ENCODE measurements around the gene NAA35. TPM values are rescaled to one million over a fixed set of nuclear protein-coding genes. Genes with fewer than 3 reads are reported as not detected.

The NAA35 gene
- polyA plus RNA-seq, 6 donors from 2014 or later = 7.4 to 12.6 (median 9.7) TPM

GRCh38 chr9:86009133-86009532 lies 68.2 kb downstream of the NAA35 start:
- no peaks in the 10 kb centered on the region for H3K4me1 Mint-ChIP-seq
- peaks cover 36 to 47% of the 10 kb centered on the region in 2 donors for H3K36me3 Mint-ChIP-seq
- H3K9me3 Mint-ChIP-seq = peaks cover 0 to 14% (median 6%) of the 10 kb centered on the region in 7 donors
- H3K27me3 Mint-ChIP-seq = no peaks in the 10 kb centered on the region
- H3K4me3 Mint-ChIP-seq = no peak overlapping the region
- no peak for ATAC-seq (ENCODE audit: low read depth in 2 of 2)
- H3K27ac Mint-ChIP-seq = peak overlapping the region in 2 of 6 donors; percentile 15 to 26
- DNase-seq = no peak

- no peak for DNase-seq
- Mint-ChIP-seq H3K9me3 (no peaks in the 10 kb centered on the region), H3K27me3 (no peaks in the 10 kb centered on the region), H3K27ac (peak overlapping the region in 1 of 6 donors; percentile 70), H3K4me3 (no peak overlapping the region), H3K36me3 (peaks cover 47 to 63% of the 10 kb centered on the region in 2 donors), H3K4me1 (peaks cover 0 to 5% (median 0%) of the 10 kb centered on the region in 3 donors)
- no peak for ATAC-seq (ENCODE audit: low read depth in 2 of 2)
These were observed 79.8 kb downstream of the NAA35 start for GRCh38 chr9:86020731-86021130.

GRCh38 chr9:86021166-86021565 lies 80.2 kb downstream of the NAA35 start:
- Mint-ChIP-seq H3K9me3 (no peaks in the 10 kb centered on the region), H3K27ac (no peak overlapping the region), H3K4me1 (peaks cover 0 to 5% (median 0%) of the 10 kb centered on the region in 3 donors), H3K36me3 (peaks cover 47 to 65% of the 10 kb centered on the region in 2 donors), H3K4me3 (no peak overlapping the region), H3K27me3 (no peaks in the 10 kb centered on the region)
- ATAC-seq (ENCODE audit: low read depth in 2 of 2) = no peak
- DNase-seq = no peak

GRCh38 chr9:86022687-86023266 lies 81.8 kb downstream of the NAA35 start:
- ATAC-seq (ENCODE audit: low read depth in 2 of 2) (no peak), DNase-seq (no peak)
- Mint-ChIP-seq H3K9me3 (no peaks in the 10 kb centered on the region), H3K4me3 (no peak overlapping the region), H3K27me3 (no peaks in the 10 kb centered on the region), H3K27ac (peak overlapping the region in 2 of 6 donors; percentile 11 to 47), H3K4me1 (peaks cover 0 to 5% (median 0%) of the 10 kb centered on the region in 3 donors), H3K36me3 (peaks cover 47 to 67% of the 10 kb centered on the region in 2 donors)

GRCh38 chr9:86027767-86028166 lies 86.8 kb downstream of the NAA35 start:
- peaks cover 0 to 5% (median 0%) of the 10 kb centered on the region in 3 donors for H3K4me1 Mint-ChIP-seq
- ATAC-seq (ENCODE audit: low read depth in 2 of 2) (no peak), DNase-seq (no peak)
- peaks cover 22 to 55% of the 10 kb centered on the region in 2 donors for H3K36me3 Mint-ChIP-seq
- H3K27me3 Mint-ChIP-seq = no peaks in the 10 kb centered on the region
- peaks cover 0 to 5% (median 2%) of the 10 kb centered on the region in 7 donors for H3K9me3 Mint-ChIP-seq
- no peak overlapping the region for H3K4me3 Mint-ChIP-seq
- peak overlapping the region in 2 of 6 donors; percentile 45 to 57 for H3K27ac Mint-ChIP-seq

- Mint-ChIP-seq H3K27ac (peak overlapping the region in 1 of 6 donors; percentile 21), H3K4me1 (no peaks in the 10 kb centered on the region), H3K27me3 (no peaks in the 10 kb centered on the region), H3K9me3 (peaks cover 0 to 4% (median 0%) of the 10 kb centered on the region in 7 donors), H3K36me3 (peaks cover 0 to 5% of the 10 kb centered on the region in 2 donors), H3K4me3 (no peak overlapping the region)
- ATAC-seq (ENCODE audit: low read depth in 2 of 2) (no peak), DNase-seq (no peak)
These were observed 94.2 kb downstream of the NAA35 start for GRCh38 chr9:86034863-86035734.

GRCh38 chr9:86035827-86036440 lies 95.0 kb downstream of the NAA35 start:
- Mint-ChIP-seq H3K27ac (no peak overlapping the region), H3K4me3 (no peak overlapping the region), H3K4me1 (no peaks in the 10 kb centered on the region), H3K9me3 (peaks cover 0 to 4% (median 0%) of the 10 kb centered on the region in 7 donors), H3K27me3 (no peaks in the 10 kb centered on the region), H3K36me3 (peaks cover 0 to 5% of the 10 kb centered on the region in 2 donors)
- no peak for ATAC-seq (ENCODE audit: low read depth in 2 of 2)
- no peak for DNase-seq

GRCh38 chr9:86036555-86036954 lies 95.6 kb downstream of the NAA35 start:
- no peak overlapping the region for H3K27ac Mint-ChIP-seq
- H3K4me1 Mint-ChIP-seq = no peaks in the 10 kb centered on the region
- H3K36me3 Mint-ChIP-seq = peaks cover 0 to 5% of the 10 kb centered on the region in 2 donors
- ATAC-seq (ENCODE audit: low read depth in 2 of 2) (no peak), DNase-seq (no peak)
- H3K9me3 Mint-ChIP-seq = peaks cover 0 to 4% (median 0%) of the 10 kb centered on the region in 7 donors
- H3K4me3 Mint-ChIP-seq = no peak overlapping the region
- no peaks in the 10 kb centered on the region for H3K27me3 Mint-ChIP-seq

GRCh38 chr9:86039991-86040860 lies 99.3 kb downstream of the NAA35 start:
- ATAC-seq (ENCODE audit: low read depth in 2 of 2) = no peak
- no peaks in the 10 kb centered on the region for H3K36me3 Mint-ChIP-seq
- H3K9me3 Mint-ChIP-seq = peaks cover 0 to 4% (median 0%) of the 10 kb centered on the region in 7 donors
- no peak overlapping the region for H3K4me3 Mint-ChIP-seq
- H3K27ac Mint-ChIP-seq = no peak overlapping the region
- no peak for DNase-seq
- no peaks in the 10 kb centered on the region for H3K4me1 Mint-ChIP-seq
- no peaks in the 10 kb centered on the region for H3K27me3 Mint-ChIP-seq

- H3K36me3 Mint-ChIP-seq = no peaks in the 10 kb centered on the region
- DNase-seq (no peak), ATAC-seq (ENCODE audit: low read depth in 2 of 2) (no peak)
- H3K9me3 Mint-ChIP-seq = peaks cover 0 to 4% (median 0%) of the 10 kb centered on the region in 7 donors
- no peaks in the 10 kb centered on the region for H3K4me1 Mint-ChIP-seq
- H3K27me3 Mint-ChIP-seq = no peaks in the 10 kb centered on the region
- H3K27ac Mint-ChIP-seq = no peak overlapping the region
- no peak overlapping the region for H3K4me3 Mint-ChIP-seq
These were observed 99.9 kb downstream of the NAA35 start for GRCh38 chr9:86040861-86041155.

- H3K4me1 Mint-ChIP-seq = no peaks in the 10 kb centered on the region
- H3K27ac Mint-ChIP-seq = no peak overlapping the region
- peaks cover 0 to 4% (median 0%) of the 10 kb centered on the region in 7 donors for H3K9me3 Mint-ChIP-seq
- ATAC-seq (ENCODE audit: low read depth in 2 of 2) (no peak), DNase-seq (no peak)
- no peaks in the 10 kb centered on the region for H3K27me3 Mint-ChIP-seq
- H3K36me3 Mint-ChIP-seq = no peaks in the 10 kb centered on the region
- H3K4me3 Mint-ChIP-seq = no peak overlapping the region
These were observed 100.4 kb downstream of the NAA35 start for GRCh38 chr9:86041311-86041741.

GRCh38 chr9:86042199-86042978 lies 101.4 kb downstream of the NAA35 start:
- Mint-ChIP-seq H3K27ac (no peak overlapping the region), H3K27me3 (no peaks in the 10 kb centered on the region), H3K9me3 (peaks cover 0 to 4% (median 0%) of the 10 kb centered on the region in 7 donors), H3K4me3 (no peak overlapping the region), H3K4me1 (no peaks in the 10 kb centered on the region), H3K36me3 (no peaks in the 10 kb centered on the region)
- no peak for ATAC-seq (ENCODE audit: low read depth in 2 of 2)
- DNase-seq = no peak
